Activated naive CD4-positive, alpha-beta T cell treated with anti-CD3 and anti-CD28 coated beads, Interleukin-2, amount 10 ng/mL, durations not matched to agents 7 days and 5 days (primary cell): ENCODE measurements around the gene FARS2.
A peak's percentile ranks its signal among the peaks of the same experiment; 100 is the strongest.

Experiments used
- CTCF ChIA-PET: fragments of 350-600 bp; sonication (Branson Sonifier 250); formaldehyde crosslinking; loops from one replicate; lab custom pipeline; 2021; ENCODE audit warnings: antibody characterized with exemption; lab: Charles Lee
- DNase-seq: peaks from one replicate; pipeline ENCODE4 v3.0.0-alpha.2; 2020
- H3K27ac Mint-ChIP-seq: one replicate; pipeline ENCODE4 v1.8.0; 2021; ENCODE audit warnings: mild to moderate bottlenecking, moderate library complexity, mixed read lengths
- H3K27me3 Mint-ChIP-seq: one replicate; pipeline ENCODE4 v1.8.0; 2021; ENCODE audit warnings: mild to moderate bottlenecking, mixed read lengths
- H3K36me3 Mint-ChIP-seq: one replicate; pipeline ENCODE4 v1.8.0; 2021; ENCODE audit warnings: mixed read lengths
- H3K4me1 Mint-ChIP-seq: one replicate; pipeline ENCODE4 v1.8.0; 2021; ENCODE audit warnings: mixed read lengths
- H3K4me3 Mint-ChIP-seq: one replicate; pipeline ENCODE4 v1.8.0; 2021; ENCODE audit warnings: mild to moderate bottlenecking, moderate library complexity, mixed read lengths
- H3K9me3 Mint-ChIP-seq: one replicate; pipeline ENCODE4 v1.8.0; 2021; ENCODE audit warnings: mixed read lengths

The FARS2 gene

GRCh38 chr6:5567890-5568289 is 306.6 kb downstream of the FARS2 start:
- H3K9me3 Mint-ChIP-seq = peaks cover 8% of the 10 kb centered on the region
- no peak for DNase-seq
- no peaks in the 10 kb centered on the region for H3K4me1 Mint-ChIP-seq
- CTCF ChIA-PET = no interaction called here
- H3K27me3 Mint-ChIP-seq = no peaks in the 10 kb centered on the region
- no peak overlapping the region for H3K27ac Mint-ChIP-seq
- H3K36me3 Mint-ChIP-seq = peaks cover 6% of the 10 kb centered on the region
- no peak overlapping the region for H3K4me3 Mint-ChIP-seq

- Mint-ChIP-seq H3K27me3 (no peaks in the 10 kb centered on the region), H3K27ac (no peak overlapping the region), H3K36me3 (peaks cover 3% of the 10 kb centered on the region), H3K4me1 (no peaks in the 10 kb centered on the region), H3K4me3 (no peak overlapping the region), H3K9me3 (peaks cover 6% of the 10 kb centered on the region)
- no peak for DNase-seq
- CTCF ChIA-PET = no interaction called here
Measured at GRCh38 chr6:5569491-5569890, 308.2 kb downstream of the FARS2 start.

GRCh38 chr6:5570641-5571040 is 309.3 kb downstream of the FARS2 start:
- no peak overlapping the region for H3K4me3 Mint-ChIP-seq
- H3K4me1 Mint-ChIP-seq = no peaks in the 10 kb centered on the region
- CTCF ChIA-PET = no interaction called here
- no peak for DNase-seq
- peaks cover 2% of the 10 kb centered on the region for H3K36me3 Mint-ChIP-seq
- no peaks in the 10 kb centered on the region for H3K27me3 Mint-ChIP-seq
- peaks cover 2% of the 10 kb centered on the region for H3K9me3 Mint-ChIP-seq
- H3K27ac Mint-ChIP-seq = no peak overlapping the region

- CTCF ChIA-PET = no interaction called here
- no peaks in the 10 kb centered on the region for H3K27me3 Mint-ChIP-seq
- H3K4me1 Mint-ChIP-seq = peaks cover 15% of the 10 kb centered on the region
- H3K27ac Mint-ChIP-seq = peak overlapping the region; percentile 89
- peaks cover 2% of the 10 kb centered on the region for H3K36me3 Mint-ChIP-seq
- H3K9me3 Mint-ChIP-seq = peaks cover 4% of the 10 kb centered on the region
- H3K4me3 Mint-ChIP-seq = peak overlapping the region; percentile 6
- DNase-seq = peak; percentile 27
Measured at GRCh38 chr6:5580736-5581581, 319.6 kb downstream of the FARS2 start.

- peaks cover 10% of the 10 kb centered on the region for H3K9me3 Mint-ChIP-seq
- peaks cover 2% of the 10 kb centered on the region for H3K36me3 Mint-ChIP-seq
- no peak overlapping the region for H3K27ac Mint-ChIP-seq
- peaks cover 15% of the 10 kb centered on the region for H3K4me1 Mint-ChIP-seq
- CTCF ChIA-PET = no interaction called here
- DNase-seq = no peak
- no peaks in the 10 kb centered on the region for H3K27me3 Mint-ChIP-seq
- H3K4me3 Mint-ChIP-seq = no peak overlapping the region
Measured at GRCh38 chr6:5582762-5583161, 321.4 kb downstream of the FARS2 start.

- no peak for DNase-seq
- Mint-ChIP-seq H3K4me3 (no peak overlapping the region), H3K9me3 (peaks cover 10% of the 10 kb centered on the region), H3K36me3 (peaks cover 2% of the 10 kb centered on the region), H3K4me1 (peaks cover 15% of the 10 kb centered on the region), H3K27ac (no peak overlapping the region), H3K27me3 (no peaks in the 10 kb centered on the region)
- CTCF ChIA-PET = no interaction called here
Measured at GRCh38 chr6:5583528-5583927, 322.2 kb downstream of the FARS2 start.

- Mint-ChIP-seq H3K27me3 (no peaks in the 10 kb centered on the region), H3K9me3 (peaks cover 10% of the 10 kb centered on the region), H3K36me3 (peaks cover 2% of the 10 kb centered on the region), H3K27ac (no peak overlapping the region), H3K4me3 (no peak overlapping the region), H3K4me1 (peaks cover 15% of the 10 kb centered on the region)
- no peak for DNase-seq
- CTCF ChIA-PET = no interaction called here
Measured at GRCh38 chr6:5584078-5584482, 322.8 kb downstream of the FARS2 start.

GRCh38 chr6:5587648-5588047 is 326.3 kb downstream of the FARS2 start:
- Mint-ChIP-seq H3K4me3 (no peak overlapping the region), H3K36me3 (no peaks in the 10 kb centered on the region), H3K9me3 (peaks cover 10% of the 10 kb centered on the region), H3K27ac (no peak overlapping the region), H3K4me1 (no peaks in the 10 kb centered on the region), H3K27me3 (no peaks in the 10 kb centered on the region)
- DNase-seq = no peak
- CTCF ChIA-PET = no interaction called here

- Mint-ChIP-seq H3K9me3 (peaks cover 10% of the 10 kb centered on the region), H3K36me3 (peaks cover 2% of the 10 kb centered on the region), H3K4me3 (no peak overlapping the region), H3K27ac (no peak overlapping the region), H3K27me3 (no peaks in the 10 kb centered on the region), H3K4me1 (no peaks in the 10 kb centered on the region)
- CTCF ChIA-PET = interaction anchor here (0.6 kb wide), 1 partner anchor 214 kb away, joined by 4 read pairs; no protein-coding TSS in a partner anchor
- no peak for DNase-seq
Measured at GRCh38 chr6:5589422-5590141, 328.3 kb downstream of the FARS2 start.

- Mint-ChIP-seq H3K4me1 (no peaks in the 10 kb centered on the region), H3K9me3 (peaks cover 10% of the 10 kb centered on the region), H3K27ac (no peak overlapping the region), H3K36me3 (peaks cover 2% of the 10 kb centered on the region), H3K27me3 (no peaks in the 10 kb centered on the region), H3K4me3 (no peak overlapping the region)
- CTCF ChIA-PET = interaction anchor here (0.7 kb wide), 1 partner anchor 13 kb away, joined by 3 read pairs; no protein-coding TSS in a partner anchor
- DNase-seq = no peak
Measured at GRCh38 chr6:5590187-5590586, 328.9 kb downstream of the FARS2 start.

- H3K27ac Mint-ChIP-seq = no peak overlapping the region
Measured at GRCh38 chr6:5592886-5593519, 331.7 kb downstream of the FARS2 start.

GRCh38 chr6:5595184-5595583 is 333.9 kb downstream of the FARS2 start:
- CTCF ChIA-PET = no interaction called here
- Mint-ChIP-seq H3K4me1 (no peaks in the 10 kb centered on the region), H3K27ac (no peak overlapping the region), H3K4me3 (no peak overlapping the region), H3K9me3 (no peaks in the 10 kb centered on the region), H3K36me3 (peaks cover 2% of the 10 kb centered on the region), H3K27me3 (no peaks in the 10 kb centered on the region)
- DNase-seq = no peak

More at GRCh38 chr6:5592886-5593519, 331.7 kb downstream of the FARS2 start:
- Mint-ChIP-seq H3K36me3 (peaks cover 2% of the 10 kb centered on the region), H3K4me1 (no peaks in the 10 kb centered on the region), H3K27me3 (no peaks in the 10 kb centered on the region), H3K9me3 (no peaks in the 10 kb centered on the region), H3K4me3 (no peak overlapping the region)
- CTCF ChIA-PET = no interaction called here
- no peak for DNase-seq

- Mint-ChIP-seq H3K36me3 (peaks cover 2% of the 10 kb centered on the region), H3K27me3 (no peaks in the 10 kb centered on the region), H3K4me3 (no peak overlapping the region), H3K27ac (no peak overlapping the region), H3K9me3 (no peaks in the 10 kb centered on the region), H3K4me1 (no peaks in the 10 kb centered on the region)
- CTCF ChIA-PET = no interaction called here
- no peak for DNase-seq
Measured at GRCh38 chr6:5597413-5597812, 336.1 kb downstream of the FARS2 start.

GRCh38 chr6:5598123-5598522 is 336.8 kb downstream of the FARS2 start:
- Mint-ChIP-seq H3K9me3 (no peaks in the 10 kb centered on the region), H3K27me3 (no peaks in the 10 kb centered on the region), H3K36me3 (peaks cover 2% of the 10 kb centered on the region), H3K4me3 (no peak overlapping the region), H3K4me1 (no peaks in the 10 kb centered on the region), H3K27ac (no peak overlapping the region)
- CTCF ChIA-PET = no interaction called here
- DNase-seq = no peak
